Measurements from ENCODE around the gene MEIS2.

The MEIS2 gene

GRCh38 chr15:37037850-37038715 is 62.3 kb downstream of the MEIS2 start:
- no peak for DNase-seq

- DNase-seq, result no peak
These were observed 63.2 kb downstream of the MEIS2 start for GRCh38 chr15:37037071-37037655.

- no peak for DNase-seq
These were observed 65.3 kb downstream of the MEIS2 start for GRCh38 chr15:37034835-37035748.

- DNase-seq, result no peak
These were observed 66.0 kb downstream of the MEIS2 start for GRCh38 chr15:37034392-37034791.

DNA sequence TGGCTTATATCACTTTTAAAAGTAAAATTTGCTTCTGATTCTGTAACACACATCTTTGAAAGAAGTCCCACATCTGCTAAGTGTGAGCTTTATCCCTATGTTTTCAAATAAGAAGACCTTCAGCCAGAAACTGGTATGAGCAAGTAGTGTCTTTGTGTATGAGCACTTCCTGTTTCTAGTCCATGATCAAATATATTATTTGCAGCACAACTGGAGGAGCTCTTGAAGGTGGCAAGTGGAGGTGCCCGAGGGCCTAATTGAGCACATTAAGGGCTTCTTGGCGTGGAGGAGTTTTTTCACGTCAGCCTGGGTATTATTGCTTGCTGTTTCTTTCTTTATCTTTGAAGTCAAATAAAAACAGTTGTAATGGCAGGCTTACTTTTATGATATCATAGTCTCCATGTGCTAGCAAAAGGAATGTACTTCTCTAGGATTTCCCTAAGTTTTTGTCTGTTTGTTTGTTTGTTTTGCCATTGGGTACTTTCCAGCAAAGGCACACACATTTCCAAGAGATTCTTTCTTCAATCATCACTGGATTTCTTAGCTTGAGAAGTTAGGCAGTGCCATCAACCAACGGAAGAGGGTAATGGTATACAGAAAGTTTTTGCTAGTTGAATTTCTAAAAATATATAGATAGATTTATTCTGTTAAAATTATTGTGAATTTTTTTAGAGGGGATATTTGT is 68.1 kb downstream of the MEIS2 start:
- DNase-seq, result no peak

GRCh38 chr15:37031198-37031597 is 69.2 kb downstream of the MEIS2 start:
- DNase-seq, result no peak

- no peak for DNase-seq
These were observed 71.6 kb downstream of the MEIS2 start for GRCh38 chr15:37028625-37029296.

DNA sequence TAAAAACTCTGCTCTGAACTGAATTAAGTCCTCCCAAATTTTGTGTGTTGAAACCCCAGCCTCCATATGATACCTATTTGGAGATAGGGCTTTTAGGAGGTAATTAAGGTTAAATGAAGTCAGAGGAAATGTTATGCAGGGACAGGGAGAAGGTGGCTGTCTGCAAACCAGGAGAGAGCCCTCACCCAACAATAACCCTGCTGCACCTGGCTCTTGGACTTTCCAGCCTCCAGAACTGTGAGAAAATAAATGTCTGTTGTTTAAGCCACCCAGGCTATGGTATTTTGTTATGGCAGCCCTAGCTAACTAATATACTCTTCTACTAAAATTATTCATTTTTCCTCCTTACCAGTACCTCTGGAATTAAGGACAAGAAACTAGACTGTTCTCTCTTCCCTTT is 79.5 kb downstream of the MEIS2 start:
- no peak for DNase-seq

- DNase-seq, result no peak
These were observed 80.6 kb downstream of the MEIS2 start for GRCh38 chr15:37019479-37020433.

DNA sequence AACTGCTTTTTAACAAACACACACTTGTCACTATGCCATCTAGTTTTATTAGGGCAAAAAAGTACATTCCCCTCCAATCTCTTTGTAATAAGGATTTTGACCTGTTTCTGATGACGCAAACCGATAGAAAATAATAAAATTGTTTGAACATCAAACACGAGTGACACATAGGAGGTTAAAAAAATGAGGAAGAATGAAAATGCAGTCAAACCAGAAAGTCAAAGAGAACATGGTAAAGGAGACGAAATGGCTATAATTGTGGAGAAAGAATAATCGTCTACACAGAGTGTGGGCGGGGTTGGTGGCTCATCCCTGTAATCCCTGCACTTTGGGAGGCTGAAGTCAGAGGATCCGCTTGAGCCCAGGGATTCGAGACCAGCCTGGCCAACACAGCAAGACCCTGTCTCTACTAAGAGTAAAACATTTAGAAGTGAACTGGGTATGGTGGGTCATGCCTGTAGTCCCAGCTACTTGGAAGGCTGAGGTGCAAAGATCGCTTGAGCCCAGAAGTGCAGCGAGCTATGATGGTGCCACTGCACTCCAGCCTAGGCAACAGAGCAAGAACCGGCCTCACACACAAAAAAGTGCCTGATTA is 83.2 kb downstream of the MEIS2 start:
- no peak for DNase-seq

DNA sequence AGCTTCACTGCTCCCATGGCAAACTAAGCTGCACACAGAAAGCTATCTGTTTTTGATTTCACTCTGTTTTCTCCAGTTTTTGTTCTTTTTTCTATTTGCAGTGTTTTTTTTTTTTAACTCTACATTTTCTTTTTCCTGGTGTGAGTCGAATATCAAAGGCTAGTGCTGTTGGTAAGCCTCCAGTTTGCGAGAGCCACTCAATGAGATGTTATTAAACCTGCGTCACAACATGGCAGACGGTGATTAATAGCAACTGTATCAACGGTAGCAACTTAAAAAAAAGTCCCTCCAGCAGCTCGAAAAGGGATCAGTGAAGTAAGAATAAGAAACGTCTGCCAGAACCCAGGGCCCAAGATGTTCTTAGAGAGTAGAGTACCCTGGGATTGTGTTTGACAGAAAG is 84.1 kb downstream of the MEIS2 start:
- no peak for DNase-seq

DNA sequence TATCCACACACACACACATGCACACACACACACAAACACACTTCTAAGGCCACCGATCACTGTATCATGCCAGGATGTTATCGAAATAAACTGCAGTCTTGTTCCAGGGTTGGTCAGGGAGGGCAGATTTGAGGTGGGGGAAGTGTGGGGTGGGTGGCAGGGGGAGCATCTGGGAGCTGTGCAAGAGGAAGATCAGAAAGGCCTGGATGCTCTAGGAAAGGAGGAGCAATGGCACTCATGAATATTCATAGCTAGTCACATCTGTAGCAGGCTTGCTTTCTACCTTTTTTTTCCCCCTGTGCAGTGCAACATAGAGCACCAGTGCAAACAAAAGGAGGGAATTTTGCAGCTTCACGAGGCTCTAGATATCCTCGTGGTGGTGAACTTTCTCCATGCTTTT is 84.9 kb downstream of the MEIS2 start:
- DNase-seq, result no peak

DNA sequence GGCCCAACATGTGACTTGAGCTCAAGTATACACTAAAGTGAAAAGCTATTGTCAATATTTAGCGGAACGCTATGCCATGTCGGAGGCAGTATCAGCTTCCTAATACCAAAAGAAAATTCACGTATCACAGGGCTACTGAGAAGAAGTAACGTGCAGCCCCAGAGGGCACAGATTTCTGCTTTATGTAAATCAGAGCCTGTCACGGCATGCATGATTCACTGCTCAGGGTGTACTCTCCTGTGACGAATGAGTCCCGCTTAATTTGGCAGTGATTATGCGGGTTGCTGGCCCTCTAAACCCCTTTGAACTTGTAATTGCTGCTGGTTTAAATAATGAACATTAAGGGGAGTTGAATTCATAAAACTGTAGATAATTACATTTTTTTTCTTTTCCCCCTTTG is 85.3 kb downstream of the MEIS2 start:
- no peak for DNase-seq

DNA sequence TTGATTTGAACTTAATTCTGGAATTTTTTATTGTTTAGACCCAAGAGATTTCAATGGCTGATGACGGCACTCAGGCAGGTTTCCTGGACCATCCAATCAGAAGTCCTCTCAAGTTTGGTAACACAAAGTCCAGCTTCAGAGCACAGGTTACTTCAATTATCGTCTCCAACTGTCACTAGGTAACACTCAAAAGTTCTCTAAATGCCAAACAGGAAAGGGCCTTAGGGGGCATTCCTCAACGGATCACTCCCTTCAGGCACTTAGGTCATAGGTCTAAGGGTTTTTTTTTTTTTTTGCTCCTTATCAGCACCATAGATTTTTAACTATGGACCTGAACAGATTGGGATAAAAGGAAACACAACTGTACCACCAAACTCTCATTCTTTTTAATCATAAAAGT is 85.8 kb downstream of the MEIS2 start:
- no peak for DNase-seq

- DNase-seq, result no peak
These were observed 86.2 kb downstream of the MEIS2 start for GRCh38 chr15:37014137-37014536.

- no peak for DNase-seq
These were observed 89.8 kb downstream of the MEIS2 start for GRCh38 chr15:37010595-37010994.

DNA sequence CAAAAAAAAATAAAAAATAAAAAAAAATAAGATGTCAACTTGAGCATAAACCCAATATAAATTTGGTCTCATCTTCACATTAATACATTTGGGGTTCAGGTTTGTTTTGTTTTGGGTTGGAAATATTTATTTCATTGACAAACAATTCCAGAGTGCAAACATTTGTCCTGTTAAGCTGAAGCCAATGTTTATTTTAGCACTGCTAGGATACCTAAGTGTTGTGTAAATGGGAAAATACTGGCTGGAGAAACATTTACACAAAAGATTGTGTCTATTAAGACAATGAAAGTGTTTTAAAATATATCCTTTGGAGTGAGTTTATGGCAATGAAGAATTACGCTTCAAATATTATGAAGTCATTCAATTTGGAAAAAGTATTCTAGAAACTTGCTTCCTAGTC is 91.1 kb downstream of the MEIS2 start:
- DNase-seq, result no peak

DNA sequence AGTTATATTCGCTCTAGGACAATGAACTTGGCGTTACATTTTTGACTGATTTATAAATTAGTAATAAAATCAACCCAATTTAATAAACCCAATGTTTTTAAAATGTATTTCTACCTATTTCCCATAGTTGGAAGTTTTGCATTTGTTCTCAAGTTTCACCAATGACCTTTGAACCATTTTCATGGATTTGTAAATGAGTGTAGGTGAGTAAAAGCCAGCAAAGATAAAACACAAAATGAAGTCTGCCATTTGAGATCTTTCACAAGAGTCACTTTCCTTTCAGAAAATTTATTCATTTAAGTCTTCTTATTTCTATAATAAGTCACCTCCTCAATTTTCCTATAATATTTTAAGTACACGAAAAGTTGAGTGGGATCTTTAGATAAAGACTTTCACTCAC is 92.1 kb downstream of the MEIS2 start:
- no peak for DNase-seq

DNA sequence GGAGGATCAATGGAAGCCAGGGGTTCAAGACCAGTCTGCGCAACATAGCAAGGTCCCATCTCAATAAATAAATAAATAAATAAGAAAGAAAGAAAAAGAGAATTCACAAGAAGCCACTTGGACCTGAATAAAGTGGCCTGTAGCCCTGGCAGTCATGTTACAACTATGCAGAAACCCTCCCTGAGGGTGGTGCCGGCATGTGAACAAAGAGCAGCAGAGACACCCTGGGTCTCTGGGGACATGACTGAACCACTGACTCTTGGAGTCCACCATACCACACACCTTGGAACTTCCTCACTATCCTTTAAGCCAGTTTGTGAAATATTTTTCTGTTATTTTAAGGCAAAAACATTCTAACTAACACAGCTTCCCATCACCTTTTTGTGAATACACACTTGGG is 93.0 kb downstream of the MEIS2 start:
- DNase-seq, result no peak

DNA sequence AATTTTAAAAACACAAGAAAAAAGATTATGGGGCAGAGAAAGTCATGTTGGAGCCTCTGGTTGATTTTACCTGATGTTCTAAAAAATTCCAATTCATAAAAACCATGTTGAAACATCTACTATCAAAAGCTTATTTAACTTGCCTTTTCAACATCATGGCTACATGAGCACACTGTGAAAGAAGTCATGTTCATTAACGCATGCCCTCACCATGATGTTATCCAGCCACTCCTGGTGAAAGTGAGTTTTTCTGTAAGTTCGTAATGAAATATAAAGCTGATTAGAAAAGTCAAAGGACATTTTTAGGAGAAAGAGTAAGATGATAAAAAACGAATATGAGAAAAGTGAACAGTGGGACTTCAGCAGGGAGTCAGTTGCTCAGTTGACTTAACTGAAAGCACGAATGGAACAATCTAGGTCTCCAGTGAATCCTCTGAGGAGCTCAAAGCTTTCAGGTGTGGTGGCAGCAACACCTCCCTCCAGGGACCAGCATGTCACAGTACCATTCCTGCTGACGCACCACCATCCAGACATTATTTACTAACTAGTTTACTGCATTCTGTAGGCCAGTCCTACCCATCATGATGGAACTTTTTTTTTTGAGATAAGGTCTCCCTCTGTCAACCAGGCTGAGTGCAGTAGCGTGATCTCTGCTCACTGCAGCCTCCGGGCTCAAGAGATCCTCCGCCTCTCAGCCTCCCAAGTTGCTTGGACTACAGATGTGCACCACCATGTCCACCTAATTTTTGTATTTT is 95.2 kb downstream of the MEIS2 start:
- no peak for DNase-seq
